ENCODE measurements around the gene ZGPAT.

ZGPAT gene

GRCh38 chr20:63702751-63703470 is 4.9 kb upstream of the ZGPAT start:
- TF ChIP-seq CTCF (IDR thresholded peaks at IDR 0.05; ENCODE audit: low read depth, low read length) (no peak), EZH2phosphoT487 (IDR thresholded peaks at IDR 0.05; ENCODE audit: low read depth) (no peak)
- Histone ChIP-seq H2AFZ (ENCODE audit: low read depth, low read length) (no peak overlapping the region), H3K4me2 (ENCODE audit: low read length) (no peak overlapping the region), H3K9ac (ENCODE audit: low read length) (no peak overlapping the region), H3K27me3 (ENCODE audit: low read depth, low read length) (no peaks in the 10 kb centered on the region), H3K4me3 (ENCODE audit: low read length) (no peak overlapping the region), H3K4me1 (ENCODE audit: low read length) (peaks cover 26% of the 10 kb centered on the region), H4K20me1 (ENCODE audit: insufficient read depth, low read length) (0 out of 2 replicates have a peak, but pooled peaks cover 4% of the 10 kb centered on the region), H3K79me2 (ENCODE audit: low read length) (peaks cover 24% of the 10 kb centered on the region), H3K9me3 (ENCODE audit: insufficient read depth, low read length) (no peaks in the 10 kb centered on the region), H3K27ac (ENCODE audit: low read length) (no peak overlapping the region), H3K36me3 (replicated peaks; ENCODE audit: low read depth, low read length) (peaks cover 19% of the 10 kb centered on the region)

- Histone ChIP-seq H3K27me3 (ENCODE audit: low read depth, low read length) (no peaks in the 10 kb centered on the region), H3K79me2 (ENCODE audit: low read length) (peaks cover 30% of the 10 kb centered on the region), H2AFZ (ENCODE audit: low read depth, low read length) (no peak overlapping the region), H3K36me3 (replicated peaks; ENCODE audit: low read depth, low read length) (peaks cover 20% of the 10 kb centered on the region), H3K9ac (ENCODE audit: low read length) (no peak overlapping the region), H3K9me3 (ENCODE audit: insufficient read depth, low read length) (no peaks in the 10 kb centered on the region), H3K27ac (ENCODE audit: low read length) (no peak overlapping the region), H3K4me2 (ENCODE audit: low read length) (no peak overlapping the region), H4K20me1 (ENCODE audit: insufficient read depth, low read length) (0 out of 2 replicates have a peak, but pooled peaks cover 4% of the 10 kb centered on the region), H3K4me1 (ENCODE audit: low read length) (peaks cover 21% of the 10 kb centered on the region), H3K4me3 (ENCODE audit: low read length) (no peak overlapping the region)
- TF ChIP-seq CTCF (IDR thresholded peaks at IDR 0.05; ENCODE audit: low read depth, low read length) (no peak), EZH2phosphoT487 (IDR thresholded peaks at IDR 0.05; ENCODE audit: low read depth) (no peak)
These were observed 4.3 kb upstream of the ZGPAT start for GRCh38 chr20:63703471-63703975.

- Histone ChIP-seq H3K4me2 (ENCODE audit: low read length) (no peak overlapping the region), H3K79me2 (ENCODE audit: low read length) (peaks cover 36% of the 10 kb centered on the region), H2AFZ (ENCODE audit: low read depth, low read length) (no peak overlapping the region), H3K4me3 (ENCODE audit: low read length) (no peak overlapping the region), H3K27me3 (ENCODE audit: low read depth, low read length) (no peaks in the 10 kb centered on the region), H3K9me3 (ENCODE audit: insufficient read depth, low read length) (no peaks in the 10 kb centered on the region), H4K20me1 (ENCODE audit: insufficient read depth, low read length) (0 out of 2 replicates have a peak, but pooled peaks cover 4% of the 10 kb centered on the region), H3K4me1 (ENCODE audit: low read length) (peaks cover 21% of the 10 kb centered on the region), H3K36me3 (replicated peaks; ENCODE audit: low read depth, low read length) (peaks cover 25% of the 10 kb centered on the region), H3K9ac (ENCODE audit: low read length) (no peak overlapping the region), H3K27ac (ENCODE audit: low read length) (no peak overlapping the region)
- TF ChIP-seq EZH2phosphoT487 (IDR thresholded peaks at IDR 0.05; ENCODE audit: low read depth) (no peak), CTCF (IDR thresholded peaks at IDR 0.05; ENCODE audit: low read depth, low read length) (no peak)
These were observed 3.7 kb upstream of the ZGPAT start for GRCh38 chr20:63703976-63704748.

GRCh38 chr20:63704749-63705117 is 3.1 kb upstream of the ZGPAT start:
- peaks cover 41% of the 10 kb centered on the region for H3K79me2 ChIP-seq (ENCODE audit: low read length)
- peaks cover 18% of the 10 kb centered on the region for H3K4me1 ChIP-seq (ENCODE audit: low read length)
- no peak overlapping the region for H3K27ac ChIP-seq (ENCODE audit: low read length)
- H3K9ac ChIP-seq (ENCODE audit: low read length), result no peak overlapping the region
- no peak overlapping the region for H3K4me3 ChIP-seq (ENCODE audit: low read length)
- no peaks in the 10 kb centered on the region for H3K27me3 ChIP-seq (ENCODE audit: low read depth, low read length)
- no peaks in the 10 kb centered on the region for H3K9me3 ChIP-seq (ENCODE audit: insufficient read depth, low read length)
- no peak overlapping the region for H3K4me2 ChIP-seq (ENCODE audit: low read length)
- TF ChIP-seq EZH2phosphoT487 (IDR thresholded peaks at IDR 0.05; ENCODE audit: low read depth) (no peak), CTCF (IDR thresholded peaks at IDR 0.05; ENCODE audit: low read depth, low read length) (no peak)
- no peak overlapping the region for H2AFZ ChIP-seq (ENCODE audit: low read depth, low read length)
- H4K20me1 ChIP-seq (ENCODE audit: insufficient read depth, low read length), result 0 out of 2 replicates have a peak, but pooled peaks cover 4% of the 10 kb centered on the region
- H3K36me3 ChIP-seq (replicated peaks; ENCODE audit: low read depth, low read length), result peaks cover 29% of the 10 kb centered on the region
